Panc1 (cell line): ENCODE results near the gene MYRFL. TPM values are rescaled to one million over a fixed set of nuclear protein-coding genes. Genes with fewer than 3 reads are reported as not detected.

Experiments used
- ATAC-seq: fragments of 200-7000 bp; cut with Tn5 transposase; 2 replicates; pipeline ENCODE4 v1.9.1; 2020; ENCODE audit warnings: mild to moderate bottlenecking, moderate library complexity
- BruUV-seq: library from RNA; stranded (reverse); fragments of 400-500 nt; replicated peaks from 2 replicates; lab custom pipeline; 2021; lab: Mats Ljungman, UMichigan
- CTCF ChIA-PET: fragments of 300-600 bp; sonication (Branson Sonifier 250); formaldehyde crosslinking; loops from one replicate; lab custom pipeline; 2022; ENCODE audit warnings: antibody characterized with exemption; lab: Charles Lee
- POLR2A ChIA-PET: fragments of 300-600 bp; sonication (Branson Sonifier 250); formaldehyde crosslinking; loops from one replicate; lab custom pipeline; 2022; ENCODE audit warnings: antibody characterized with exemption; lab: Charles Lee
- DNase-seq: peaks from one replicate; pipeline ENCODE4 v3.0.0-alpha.2; 2010; ENCODE audit warnings: low read depth, low spot score
- H3K27ac ChIP-seq: 2 replicates; pipeline ENCODE4 v1.5.1; 2011; ENCODE audit warnings: mild to moderate bottlenecking, low read length, inconsistent platforms
- H3K27me3 ChIP-seq: fragments of 200-500 bp; sonication (Bioruptor generic); 2 replicates; pipeline ENCODE4 v1.6.0; 2014; ENCODE audit warnings: low read length, inconsistent platforms; ENCODE audit not compliant: control insufficient read depth, insufficient read depth
- H3K36me3 ChIP-seq: fragments of 200-500 bp; sonication (Bioruptor generic); 2 replicates; pipeline ENCODE4 v1.5.1; 2014; ENCODE audit warnings: inconsistent platforms, mild to moderate bottlenecking, low read length, moderate library complexity; ENCODE audit not compliant: control insufficient read depth, insufficient read depth
- H3K4me1 ChIP-seq: 2 replicates; pipeline ENCODE4 v1.5.1; 2011; ENCODE audit warnings: inconsistent platforms, mild to moderate bottlenecking, low read length, moderate library complexity; ENCODE audit not compliant: control insufficient read depth, insufficient read depth
- H3K4me3 ChIP-seq, 2 experiments: 2 replicates each; pipeline ENCODE4 v1.5.1; 2011 to 2012; ENCODE audit warnings: low read depth in 2 of 2, low read length in 2 of 2, mild to moderate bottlenecking in 2 of 2, inconsistent platforms in 1 of 2, moderate library complexity in 1 of 2
- H3K9me3 ChIP-seq: fragments of 200-500 bp; sonication (Bioruptor generic); 2 replicates; pipeline ENCODE4 v1.5.1; 2014; ENCODE audit warnings: low read depth, mild to moderate bottlenecking, inconsistent platforms, low read length, moderate library complexity; ENCODE audit not compliant: control insufficient read depth, insufficient read depth
- POLR2AphosphoS5 ChIP-seq: IDR thresholded peaks from 2 replicates; pipeline ENCODE4 v1.6.1; 2012; ENCODE audit warnings: mild to moderate bottlenecking, low read depth, low read length, moderate library complexity
- SIN3A ChIP-seq: IDR thresholded peaks from 2 replicates; pipeline ENCODE4 v1.6.1; 2012; ENCODE audit warnings: low read depth, mild to moderate bottlenecking, low read length, moderate library complexity, borderline replicate concordance; ENCODE audit not compliant: insufficient read depth
- TCF7L2 ChIP-seq: IDR thresholded peaks from 2 replicates; pipeline ENCODE4 v1.6.1; 2011; ENCODE audit warnings: mild to moderate bottlenecking, low read depth, low read length, inconsistent platforms
- in situ Hi-C: cut with HindIII; loops from 2 replicates; pipeline ENCODE4 v1.10.0; 2016; ENCODE audit warnings: low sequenced_read_pairs, low pct_unique_long_range_greater_than_20kb
- intact Hi-C: fragments of 100-400 bp; cut with micrococcal nuclease; formaldehyde crosslinking; loops from one replicate; pipeline ENCODE4 v1.10.0; 2022; ENCODE audit not compliant: unreplicated experiment
- total RNA-seq: library from RNA; stranded (reverse); gene quantifications from one replicate; pipeline ENCODE4 v1.2.1, GENCODE V29; 2021; ENCODE audit not compliant: unreplicated experiment
- TF ChIP-seq, protein P1 (sequence below), 2 experiments: IDR thresholded peaks; 2 replicates each; pipeline ENCODE4 v1.6.1; 2011 to 2012; ENCODE audit warnings: low read depth in 2 of 2, control low read depth in 1 of 2, low read length in 1 of 2, mild to moderate bottlenecking in 1 of 2, moderate library complexity in 1 of 2; ENCODE audit not compliant: insufficient read depth in 1 of 2
- TF ChIP-seq, protein P2 (sequence below): fragments of 450-650 bp; IDR thresholded peaks from 2 replicates; pipeline ENCODE4 v1.5.1; 2017; ENCODE audit warnings: mild to moderate bottlenecking

The MYRFL gene
- total RNA-seq, 1 experiment from 2014 or later = not detected

DNA sequence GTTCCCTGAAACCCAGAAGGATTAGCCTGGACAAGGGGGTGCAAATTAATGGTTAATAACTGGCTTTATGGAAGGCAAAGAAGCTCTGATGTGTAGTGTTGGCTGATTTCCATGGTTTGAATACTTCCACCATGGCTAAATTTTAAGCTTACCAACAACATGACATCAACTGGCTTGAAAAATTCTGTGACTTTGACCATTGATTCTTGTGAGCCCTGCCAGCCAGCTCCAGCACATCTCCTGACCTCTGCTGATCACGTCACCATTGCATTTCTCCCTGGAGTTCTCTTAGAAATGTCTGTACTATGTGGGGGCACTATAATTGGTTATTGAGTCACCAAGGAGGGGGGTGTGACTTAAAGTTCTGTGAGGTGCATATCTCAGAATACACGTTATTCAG is 171.2 kb downstream of the MYRFL start:
- CTCF ChIA-PET = no interaction called here
- in situ Hi-C loops (no loop called here), intact Hi-C loops (no loop called here)
- H3K27ac ChIP-seq = no peak overlapping the region
- DNase-seq (no peak), ATAC-seq (no peak)
- H3K27me3 ChIP-seq = no peaks in the 10 kb centered on the region
- H3K36me3 ChIP-seq = no peaks in the 10 kb centered on the region
- POLR2A ChIA-PET = no interaction called here
- H3K4me3 ChIP-seq = no peak overlapping the region
- H3K4me1 ChIP-seq = no peaks in the 10 kb centered on the region
- TF ChIP-seq, protein P1, sequence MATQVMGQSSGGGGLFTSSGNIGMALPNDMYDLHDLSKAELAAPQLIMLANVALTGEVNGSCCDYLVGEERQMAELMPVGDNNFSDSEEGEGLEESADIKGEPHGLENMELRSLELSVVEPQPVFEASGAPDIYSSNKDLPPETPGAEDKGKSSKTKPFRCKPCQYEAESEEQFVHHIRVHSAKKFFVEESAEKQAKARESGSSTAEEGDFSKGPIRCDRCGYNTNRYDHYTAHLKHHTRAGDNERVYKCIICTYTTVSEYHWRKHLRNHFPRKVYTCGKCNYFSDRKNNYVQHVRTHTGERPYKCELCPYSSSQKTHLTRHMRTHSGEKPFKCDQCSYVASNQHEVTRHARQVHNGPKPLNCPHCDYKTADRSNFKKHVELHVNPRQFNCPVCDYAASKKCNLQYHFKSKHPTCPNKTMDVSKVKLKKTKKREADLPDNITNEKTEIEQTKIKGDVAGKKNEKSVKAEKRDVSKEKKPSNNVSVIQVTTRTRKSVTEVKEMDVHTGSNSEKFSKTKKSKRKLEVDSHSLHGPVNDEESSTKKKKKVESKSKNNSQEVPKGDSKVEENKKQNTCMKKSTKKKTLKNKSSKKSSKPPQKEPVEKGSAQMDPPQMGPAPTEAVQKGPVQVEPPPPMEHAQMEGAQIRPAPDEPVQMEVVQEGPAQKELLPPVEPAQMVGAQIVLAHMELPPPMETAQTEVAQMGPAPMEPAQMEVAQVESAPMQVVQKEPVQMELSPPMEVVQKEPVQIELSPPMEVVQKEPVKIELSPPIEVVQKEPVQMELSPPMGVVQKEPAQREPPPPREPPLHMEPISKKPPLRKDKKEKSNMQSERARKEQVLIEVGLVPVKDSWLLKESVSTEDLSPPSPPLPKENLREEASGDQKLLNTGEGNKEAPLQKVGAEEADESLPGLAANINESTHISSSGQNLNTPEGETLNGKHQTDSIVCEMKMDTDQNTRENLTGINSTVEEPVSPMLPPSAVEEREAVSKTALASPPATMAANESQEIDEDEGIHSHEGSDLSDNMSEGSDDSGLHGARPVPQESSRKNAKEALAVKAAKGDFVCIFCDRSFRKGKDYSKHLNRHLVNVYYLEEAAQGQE (IDR thresholded peaks at IDR 0.05; ENCODE audit: insufficient read depth in 1 of 2, low read depth in 2 of 2, low read length in 1 of 2) = no peak
- TF ChIP-seq TCF7L2 = no peak
- no peak for TF ChIP-seq POLR2AphosphoS5
- no peak for TF ChIP-seq SIN3A
- TF ChIP-seq, protein P2, sequence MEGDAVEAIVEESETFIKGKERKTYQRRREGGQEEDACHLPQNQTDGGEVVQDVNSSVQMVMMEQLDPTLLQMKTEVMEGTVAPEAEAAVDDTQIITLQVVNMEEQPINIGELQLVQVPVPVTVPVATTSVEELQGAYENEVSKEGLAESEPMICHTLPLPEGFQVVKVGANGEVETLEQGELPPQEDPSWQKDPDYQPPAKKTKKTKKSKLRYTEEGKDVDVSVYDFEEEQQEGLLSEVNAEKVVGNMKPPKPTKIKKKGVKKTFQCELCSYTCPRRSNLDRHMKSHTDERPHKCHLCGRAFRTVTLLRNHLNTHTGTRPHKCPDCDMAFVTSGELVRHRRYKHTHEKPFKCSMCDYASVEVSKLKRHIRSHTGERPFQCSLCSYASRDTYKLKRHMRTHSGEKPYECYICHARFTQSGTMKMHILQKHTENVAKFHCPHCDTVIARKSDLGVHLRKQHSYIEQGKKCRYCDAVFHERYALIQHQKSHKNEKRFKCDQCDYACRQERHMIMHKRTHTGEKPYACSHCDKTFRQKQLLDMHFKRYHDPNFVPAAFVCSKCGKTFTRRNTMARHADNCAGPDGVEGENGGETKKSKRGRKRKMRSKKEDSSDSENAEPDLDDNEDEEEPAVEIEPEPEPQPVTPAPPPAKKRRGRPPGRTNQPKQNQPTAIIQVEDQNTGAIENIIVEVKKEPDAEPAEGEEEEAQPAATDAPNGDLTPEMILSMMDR = no peak
- no TSS peak for BruUV-seq
- no peaks in the 10 kb centered on the region for H3K9me3 ChIP-seq

DNA sequence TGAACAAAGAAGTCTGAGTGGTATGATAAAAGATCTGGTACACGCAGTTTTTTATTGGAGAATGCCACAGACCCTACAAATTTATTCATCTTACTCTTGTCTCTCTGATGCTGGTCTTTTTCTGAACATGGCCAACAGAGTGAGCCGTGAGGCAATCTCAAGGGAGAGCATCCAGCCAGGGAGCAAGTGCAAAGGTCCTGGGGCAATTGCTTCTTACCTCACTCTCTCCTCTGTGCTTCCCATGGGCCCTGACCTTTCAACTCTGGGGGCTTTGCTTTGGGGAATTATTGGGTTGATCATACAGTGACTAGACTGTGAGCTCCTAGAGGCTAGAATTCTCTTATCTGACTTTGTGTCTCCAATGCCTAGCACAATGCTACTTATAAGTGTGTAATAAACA is 171.7 kb downstream of the MYRFL start:
- Histone ChIP-seq H3K27ac (no peak overlapping the region), H3K27me3 (no peaks in the 10 kb centered on the region), H3K9me3 (no peaks in the 10 kb centered on the region), H3K4me3 (no peak overlapping the region), H3K36me3 (no peaks in the 10 kb centered on the region), H3K4me1 (no peaks in the 10 kb centered on the region)
- DNase-seq (no peak), ATAC-seq (no peak)
- in situ Hi-C loops (no loop called here), intact Hi-C loops (no loop called here)
- TF ChIP-seq POLR2AphosphoS5 (no peak), SIN3A (no peak), TCF7L2 (no peak)
- TF ChIP-seq, protein P1 (IDR thresholded peaks at IDR 0.05; ENCODE audit: insufficient read depth in 1 of 2, low read depth in 2 of 2, low read length in 1 of 2) = no peak
- TF ChIP-seq, protein P2 = no peak
- POLR2A ChIA-PET = no interaction called here
- CTCF ChIA-PET = no interaction called here
- no TSS peak for BruUV-seq
